Measurements from ENCODE around the gene MEX3A. TPM values are rescaled to one million over a fixed set of nuclear protein-coding genes. Genes with fewer than 3 reads are reported as not detected.

Gene MEX3A
- total and polyA plus RNA-seq, 2 experiments from 2014 or later, result 18.5 to 38.1 TPM

- TF ChIP-seq EZH2 (IDR thresholded peaks at IDR 0.05; ENCODE audit: low read depth, unreplicated experiment) (no peak), ZNF114 (CRISPR knock-in tag; IDR thresholded peaks at IDR 0.05) (no peak), ZNF331 (CRISPR knock-in tag; IDR thresholded peaks at IDR 0.05; ENCODE audit: low read depth) (no peak), JUNB (IDR thresholded peaks at IDR 0.05; ENCODE audit: unreplicated experiment) (no peak), NANOG (IDR thresholded peaks at IDR 0.05; ENCODE audit: borderline replicate concordance) (no peak), CREB1 (CRISPR knock-in tag; IDR thresholded peaks at IDR 0.05; ENCODE audit: low read depth) (no peak), STAT1 (IDR thresholded peaks at IDR 0.05; ENCODE audit: unreplicated experiment) (no peak), POLR2AphosphoS5 (IDR thresholded peaks at IDR 0.05; ENCODE audit: low read depth) (no peak), EZH2phosphoT487 (IDR thresholded peaks at IDR 0.05; ENCODE audit: unreplicated experiment) (no peak), CTCF (conservative IDR thresholded peaks at IDR 0.05; ENCODE audit: low read depth in 2 of 2) (no peak)
- TF ChIP-seq, protein P1, sequence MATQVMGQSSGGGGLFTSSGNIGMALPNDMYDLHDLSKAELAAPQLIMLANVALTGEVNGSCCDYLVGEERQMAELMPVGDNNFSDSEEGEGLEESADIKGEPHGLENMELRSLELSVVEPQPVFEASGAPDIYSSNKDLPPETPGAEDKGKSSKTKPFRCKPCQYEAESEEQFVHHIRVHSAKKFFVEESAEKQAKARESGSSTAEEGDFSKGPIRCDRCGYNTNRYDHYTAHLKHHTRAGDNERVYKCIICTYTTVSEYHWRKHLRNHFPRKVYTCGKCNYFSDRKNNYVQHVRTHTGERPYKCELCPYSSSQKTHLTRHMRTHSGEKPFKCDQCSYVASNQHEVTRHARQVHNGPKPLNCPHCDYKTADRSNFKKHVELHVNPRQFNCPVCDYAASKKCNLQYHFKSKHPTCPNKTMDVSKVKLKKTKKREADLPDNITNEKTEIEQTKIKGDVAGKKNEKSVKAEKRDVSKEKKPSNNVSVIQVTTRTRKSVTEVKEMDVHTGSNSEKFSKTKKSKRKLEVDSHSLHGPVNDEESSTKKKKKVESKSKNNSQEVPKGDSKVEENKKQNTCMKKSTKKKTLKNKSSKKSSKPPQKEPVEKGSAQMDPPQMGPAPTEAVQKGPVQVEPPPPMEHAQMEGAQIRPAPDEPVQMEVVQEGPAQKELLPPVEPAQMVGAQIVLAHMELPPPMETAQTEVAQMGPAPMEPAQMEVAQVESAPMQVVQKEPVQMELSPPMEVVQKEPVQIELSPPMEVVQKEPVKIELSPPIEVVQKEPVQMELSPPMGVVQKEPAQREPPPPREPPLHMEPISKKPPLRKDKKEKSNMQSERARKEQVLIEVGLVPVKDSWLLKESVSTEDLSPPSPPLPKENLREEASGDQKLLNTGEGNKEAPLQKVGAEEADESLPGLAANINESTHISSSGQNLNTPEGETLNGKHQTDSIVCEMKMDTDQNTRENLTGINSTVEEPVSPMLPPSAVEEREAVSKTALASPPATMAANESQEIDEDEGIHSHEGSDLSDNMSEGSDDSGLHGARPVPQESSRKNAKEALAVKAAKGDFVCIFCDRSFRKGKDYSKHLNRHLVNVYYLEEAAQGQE (IDR thresholded peaks at IDR 0.05; ENCODE audit: unreplicated experiment), result no peak
- TF ChIP-seq, protein P2, sequence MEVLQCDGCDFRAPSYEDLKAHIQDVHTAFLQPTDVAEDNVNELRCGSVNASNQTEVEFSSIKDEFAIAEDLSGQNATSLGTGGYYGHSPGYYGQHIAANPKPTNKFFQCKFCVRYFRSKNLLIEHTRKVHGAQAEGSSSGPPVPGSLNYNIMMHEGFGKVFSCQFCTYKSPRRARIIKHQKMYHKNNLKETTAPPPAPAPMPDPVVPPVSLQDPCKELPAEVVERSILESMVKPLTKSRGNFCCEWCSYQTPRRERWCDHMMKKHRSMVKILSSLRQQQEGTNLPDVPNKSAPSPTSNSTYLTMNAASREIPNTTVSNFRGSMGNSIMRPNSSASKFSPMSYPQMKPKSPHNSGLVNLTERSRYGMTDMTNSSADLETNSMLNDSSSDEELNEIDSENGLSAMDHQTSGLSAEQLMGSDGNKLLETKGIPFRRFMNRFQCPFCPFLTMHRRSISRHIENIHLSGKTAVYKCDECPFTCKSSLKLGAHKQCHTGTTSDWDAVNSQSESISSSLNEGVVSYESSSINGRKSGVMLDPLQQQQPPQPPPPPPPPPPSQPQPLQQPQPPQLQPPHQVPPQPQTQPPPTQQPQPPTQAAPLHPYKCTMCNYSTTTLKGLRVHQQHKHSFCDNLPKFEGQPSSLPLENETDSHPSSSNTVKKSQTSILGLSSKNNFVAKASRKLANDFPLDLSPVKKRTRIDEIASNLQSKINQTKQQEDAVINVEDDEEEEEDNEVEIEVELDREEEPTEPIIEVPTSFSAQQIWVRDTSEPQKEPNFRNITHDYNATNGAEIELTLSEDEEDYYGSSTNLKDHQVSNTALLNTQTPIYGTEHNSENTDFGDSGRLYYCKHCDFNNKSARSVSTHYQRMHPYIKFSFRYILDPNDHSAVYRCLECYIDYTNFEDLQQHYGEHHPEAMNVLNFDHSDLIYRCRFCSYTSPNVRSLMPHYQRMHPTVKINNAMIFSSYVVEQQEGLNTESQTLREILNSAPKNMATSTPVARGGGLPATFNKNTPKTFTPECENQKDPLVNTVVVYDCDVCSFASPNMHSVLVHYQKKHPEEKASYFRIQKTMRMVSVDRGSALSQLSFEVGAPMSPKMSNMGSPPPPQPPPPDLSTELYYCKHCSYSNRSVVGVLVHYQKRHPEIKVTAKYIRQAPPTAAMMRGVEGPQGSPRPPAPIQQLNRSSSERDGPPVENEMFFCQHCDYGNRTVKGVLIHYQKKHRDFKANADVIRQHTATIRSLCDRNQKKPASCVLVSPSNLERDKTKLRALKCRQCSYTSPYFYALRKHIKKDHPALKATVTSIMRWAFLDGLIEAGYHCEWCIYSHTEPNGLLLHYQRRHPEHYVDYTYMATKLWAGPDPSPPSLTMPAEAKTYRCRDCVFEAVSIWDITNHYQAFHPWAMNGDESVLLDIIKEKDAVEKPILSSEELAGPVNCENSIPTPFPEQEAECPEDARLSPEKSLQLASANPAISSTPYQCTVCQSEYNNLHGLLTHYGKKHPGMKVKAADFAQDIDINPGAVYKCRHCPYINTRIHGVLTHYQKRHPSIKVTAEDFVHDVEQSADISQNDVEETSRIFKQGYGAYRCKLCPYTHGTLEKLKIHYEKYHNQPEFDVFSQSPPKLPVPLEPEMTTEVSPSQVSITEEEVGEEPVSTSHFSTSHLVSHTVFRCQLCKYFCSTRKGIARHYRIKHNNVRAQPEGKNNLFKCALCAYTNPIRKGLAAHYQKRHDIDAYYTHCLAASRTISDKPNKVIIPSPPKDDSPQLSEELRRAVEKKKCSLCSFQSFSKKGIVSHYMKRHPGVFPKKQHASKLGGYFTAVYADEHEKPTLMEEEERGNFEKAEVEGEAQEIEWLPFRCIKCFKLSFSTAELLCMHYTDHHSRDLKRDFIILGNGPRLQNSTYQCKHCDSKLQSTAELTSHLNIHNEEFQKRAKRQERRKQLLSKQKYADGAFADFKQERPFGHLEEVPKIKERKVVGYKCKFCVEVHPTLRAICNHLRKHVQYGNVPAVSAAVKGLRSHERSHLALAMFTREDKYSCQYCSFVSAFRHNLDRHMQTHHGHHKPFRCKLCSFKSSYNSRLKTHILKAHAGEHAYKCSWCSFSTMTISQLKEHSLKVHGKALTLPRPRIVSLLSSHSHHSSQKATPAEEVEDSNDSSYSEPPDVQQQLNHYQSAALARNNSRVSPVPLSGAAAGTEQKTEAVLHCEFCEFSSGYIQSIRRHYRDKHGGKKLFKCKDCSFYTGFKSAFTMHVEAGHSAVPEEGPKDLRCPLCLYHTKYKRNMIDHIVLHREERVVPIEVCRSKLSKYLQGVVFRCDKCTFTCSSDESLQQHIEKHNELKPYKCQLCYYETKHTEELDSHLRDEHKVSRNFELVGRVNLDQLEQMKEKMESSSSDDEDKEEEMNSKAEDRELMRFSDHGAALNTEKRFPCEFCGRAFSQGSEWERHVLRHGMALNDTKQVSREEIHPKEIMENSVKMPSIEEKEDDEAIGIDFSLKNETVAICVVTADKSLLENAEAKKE (CRISPR knock-in tag; IDR thresholded peaks at IDR 0.05), result no peak
- TF ChIP-seq, protein P3, sequence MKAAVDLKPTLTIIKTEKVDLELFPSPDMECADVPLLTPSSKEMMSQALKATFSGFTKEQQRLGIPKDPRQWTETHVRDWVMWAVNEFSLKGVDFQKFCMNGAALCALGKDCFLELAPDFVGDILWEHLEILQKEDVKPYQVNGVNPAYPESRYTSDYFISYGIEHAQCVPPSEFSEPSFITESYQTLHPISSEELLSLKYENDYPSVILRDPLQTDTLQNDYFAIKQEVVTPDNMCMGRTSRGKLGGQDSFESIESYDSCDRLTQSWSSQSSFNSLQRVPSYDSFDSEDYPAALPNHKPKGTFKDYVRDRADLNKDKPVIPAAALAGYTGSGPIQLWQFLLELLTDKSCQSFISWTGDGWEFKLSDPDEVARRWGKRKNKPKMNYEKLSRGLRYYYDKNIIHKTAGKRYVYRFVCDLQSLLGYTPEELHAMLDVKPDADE (IDR thresholded peaks at IDR 0.05), result no peak
- no peak overlapping the region for H3K27ac ChIP-seq (ENCODE audit: low read depth)
- no peak overlapping the region for H3K4me3 ChIP-seq
- peaks cover 42% of the 10 kb centered on the region for H3K4me1 ChIP-seq (ENCODE audit: insufficient read depth)
- peak overlapping the region; percentile 69; the same call in 1 of the 2 replicates for H3K4me2 ChIP-seq
- H2AFZ ChIP-seq, result no peak overlapping the region
- H3K9me3 Mint-ChIP-seq, result no peaks in the 10 kb centered on the region; the same call in 2 of the 3 replicates
- H3K27ac Mint-ChIP-seq, result no peak overlapping the region; the same call in 1 of the 2 replicates
- DNase-seq (ENCODE audit: low spot score), result no peak
- H3K36me3 ChIP-seq (ENCODE audit: insufficient read depth), result no peaks in the 10 kb centered on the region
- H3K9me2 ChIP-seq (ENCODE audit: insufficient read depth), result no peaks in the 10 kb centered on the region
- peaks cover 58% of the 10 kb centered on the region for H3K4me1 Mint-ChIP-seq
- no peak overlapping the region; the same call in 2 of the 3 replicates for H3K4me3 Mint-ChIP-seq
- H4K20me1 ChIP-seq (replicated peaks; ENCODE audit: insufficient read depth), result no peaks in the 10 kb centered on the region
- ATAC-seq, result no peak
- H3F3A ChIP-seq (replicated peaks; ENCODE audit: low read depth), result 0 out of 2 replicates have a peak, but pooled peaks cover 3% of the 10 kb centered on the region
- H3K27me3 ChIP-seq (ENCODE audit: insufficient read depth), result no peaks in the 10 kb centered on the region
- H3K79me2 ChIP-seq (replicated peaks; ENCODE audit: insufficient read depth), result peaks cover 25% of the 10 kb centered on the region
- H3K27me3 Mint-ChIP-seq (ENCODE audit: insufficient read depth, low read depth, poor library complexity), result peaks cover 40% of the 10 kb centered on the region
- no peaks in the 10 kb centered on the region; the same call in 2 of the 3 replicates for H3K36me3 Mint-ChIP-seq (ENCODE audit: low read depth)
These were observed 39.8 kb upstream of the MEX3A start for GRCh38 chr1:156122086-156122485.
